Stimulated activated CD4-positive, alpha-beta T cell treated with anti-CD3 and anti-CD28 coated beads, Interleukin-4, amount 100 ng/mL, for 1 hour (primary cell): ENCODE data around the gene PATZ1.

Experiments
- DNase-seq: peaks from one replicate; pipeline ENCODE4 v3.0.0-alpha.2; 2020

The PATZ1 gene

DNA sequence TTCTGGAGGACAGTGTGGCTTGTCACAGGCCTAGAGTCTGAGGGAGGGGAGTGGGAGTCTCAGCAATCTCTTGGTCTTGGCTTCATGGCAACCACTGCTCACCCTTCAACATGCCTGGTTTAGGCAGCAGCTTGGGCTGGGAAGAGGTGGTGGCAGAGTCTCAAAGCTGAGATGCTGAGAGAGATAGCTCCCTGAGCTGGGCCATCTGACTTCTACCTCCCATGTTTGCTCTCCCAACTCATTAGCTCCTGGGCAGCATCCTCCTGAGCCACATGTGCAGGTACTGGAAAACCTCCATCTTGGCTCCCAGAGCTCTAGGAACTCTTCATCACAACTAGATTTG lies 66.8 kb downstream of the PATZ1 start:
- DNase-seq, result no peak

- DNase-seq, result no peak
Observed at GRCh38 chr22:31278626-31279326, 67.4 kb downstream of the PATZ1 start.

DNA sequence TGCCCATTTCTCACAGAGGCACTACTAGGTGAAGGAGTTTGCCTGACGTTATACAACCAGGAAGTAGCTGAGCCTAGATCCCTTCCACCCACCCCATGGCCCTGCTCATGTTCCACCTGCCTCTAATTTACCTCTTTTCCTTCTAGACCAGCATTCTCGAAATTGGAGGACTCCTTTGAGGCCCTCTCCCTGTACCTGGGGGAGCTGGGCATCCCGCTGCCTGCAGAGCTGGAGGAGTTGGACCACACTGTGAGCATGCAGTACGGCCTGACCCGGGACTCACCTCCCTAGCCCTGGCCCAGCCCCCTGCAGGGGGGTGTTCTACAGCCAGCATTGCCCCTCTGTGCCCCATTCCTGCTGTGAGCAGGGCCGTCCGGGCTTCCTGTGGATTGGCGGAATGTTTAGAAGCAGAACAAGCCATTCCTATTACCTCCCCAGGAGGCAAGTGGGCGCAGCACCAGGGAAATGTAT lies 68.0 kb downstream of the PATZ1 start:
- DNase-seq, result no peak

GRCh38 chr22:31277741-31278140 lies 68.4 kb downstream of the PATZ1 start:
- DNase-seq, result no peak

DNA sequence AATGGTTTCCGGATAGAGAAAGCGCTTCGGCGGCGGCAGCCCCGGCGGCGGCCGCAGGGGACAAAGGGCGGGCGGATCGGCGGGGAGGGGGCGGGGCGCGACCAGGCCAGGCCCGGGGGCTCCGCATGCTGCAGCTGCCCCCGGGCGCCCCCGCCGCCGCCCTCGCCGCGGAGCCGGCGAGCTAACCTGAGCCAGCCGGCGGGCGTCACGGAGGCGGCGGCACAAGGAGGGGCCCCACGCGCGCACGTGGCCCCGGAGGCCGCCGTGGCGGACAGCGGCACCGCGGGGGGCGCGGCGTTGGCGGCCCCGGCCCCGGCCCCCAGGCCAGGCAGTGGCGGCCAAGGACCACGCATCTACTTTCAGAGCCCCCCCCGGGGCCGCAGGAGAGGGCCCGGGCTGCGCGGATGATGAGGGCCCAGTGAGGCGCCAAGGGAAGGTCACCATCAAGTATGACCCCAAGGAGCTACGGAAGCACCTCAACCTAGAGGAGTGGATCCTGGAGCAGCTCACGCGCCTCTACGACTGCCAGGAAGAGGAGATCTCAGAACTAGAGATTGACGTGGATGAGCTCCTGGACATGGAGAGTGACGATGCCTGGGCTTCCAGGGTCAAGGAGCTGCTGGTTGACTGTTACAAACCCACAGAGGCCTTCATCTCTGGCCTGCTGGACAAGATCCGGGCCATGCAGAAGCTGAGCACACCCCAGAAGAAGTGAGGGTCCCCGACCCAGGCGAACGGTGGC lies 69.5 kb downstream of the PATZ1 start:
- no peak for DNase-seq
